Measurements from ENCODE around the gene ADGRV1. TPM values are rescaled to one million over a fixed set of nuclear protein-coding genes. Genes with fewer than 3 reads are reported as not detected.

Gene ADGRV1
- total RNA-seq, 1 donor from 2014 or later, result 0.69 TPM

- DNase-seq (ENCODE audit: low read depth), result peak; percentile 41
- TF ChIP-seq CTCF (conservative IDR thresholded peaks at IDR 0.05; ENCODE audit: low read depth, low read length), result peak; percentile 87
- H3K4me3 ChIP-seq (ENCODE audit: low read depth, low read length), result no peak overlapping the region
Observed at GRCh38 chr5:91101600-91102379, 543.2 kb downstream of the ADGRV1 start.

DNA sequence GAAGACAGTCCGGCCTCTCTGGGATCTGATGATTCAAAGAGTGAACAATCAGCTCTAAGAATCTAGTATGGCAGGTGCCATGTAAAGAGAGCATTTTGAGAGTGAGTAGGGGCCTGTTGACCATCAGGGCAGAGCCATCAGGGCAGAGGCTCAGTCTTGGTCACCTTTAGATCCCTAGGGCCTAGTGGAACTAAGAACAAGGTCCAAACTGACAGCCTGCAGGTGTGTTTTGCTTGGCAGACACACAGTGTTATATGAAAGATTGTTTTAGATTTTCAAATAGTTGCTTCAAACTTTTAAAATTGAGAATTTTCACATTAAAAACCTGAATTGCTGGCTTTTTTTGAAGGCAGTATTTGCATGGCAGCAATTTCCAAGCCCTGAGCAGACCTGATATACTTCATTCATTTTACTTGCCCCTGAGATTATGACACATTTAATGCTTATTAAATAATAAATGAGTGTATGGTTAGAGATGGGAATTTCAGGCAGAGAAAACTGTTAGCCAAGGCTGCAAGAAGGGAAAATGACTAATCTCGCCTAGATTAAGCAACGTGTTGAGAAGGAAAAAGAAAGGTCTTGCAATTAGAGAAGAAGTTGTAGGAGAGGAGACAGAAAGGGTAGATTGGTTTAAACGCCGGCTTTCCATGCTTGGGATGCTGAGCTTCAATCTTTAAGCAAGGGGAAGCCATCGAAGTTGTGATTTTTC lies 544.9 kb downstream of the ADGRV1 start:
- H3K4me3 ChIP-seq (ENCODE audit: low read depth, low read length), result no peak overlapping the region
- no peak for DNase-seq (ENCODE audit: low read depth)
- no peak for TF ChIP-seq CTCF (conservative IDR thresholded peaks at IDR 0.05; ENCODE audit: low read depth, low read length)

GRCh38 chr5:91104062-91104448 lies 545.5 kb downstream of the ADGRV1 start:
- TF ChIP-seq CTCF (conservative IDR thresholded peaks at IDR 0.05; ENCODE audit: low read depth, low read length), result no peak
- no peak overlapping the region for H3K4me3 ChIP-seq (ENCODE audit: low read depth, low read length)
- DNase-seq (ENCODE audit: low read depth), result no peak

DNA sequence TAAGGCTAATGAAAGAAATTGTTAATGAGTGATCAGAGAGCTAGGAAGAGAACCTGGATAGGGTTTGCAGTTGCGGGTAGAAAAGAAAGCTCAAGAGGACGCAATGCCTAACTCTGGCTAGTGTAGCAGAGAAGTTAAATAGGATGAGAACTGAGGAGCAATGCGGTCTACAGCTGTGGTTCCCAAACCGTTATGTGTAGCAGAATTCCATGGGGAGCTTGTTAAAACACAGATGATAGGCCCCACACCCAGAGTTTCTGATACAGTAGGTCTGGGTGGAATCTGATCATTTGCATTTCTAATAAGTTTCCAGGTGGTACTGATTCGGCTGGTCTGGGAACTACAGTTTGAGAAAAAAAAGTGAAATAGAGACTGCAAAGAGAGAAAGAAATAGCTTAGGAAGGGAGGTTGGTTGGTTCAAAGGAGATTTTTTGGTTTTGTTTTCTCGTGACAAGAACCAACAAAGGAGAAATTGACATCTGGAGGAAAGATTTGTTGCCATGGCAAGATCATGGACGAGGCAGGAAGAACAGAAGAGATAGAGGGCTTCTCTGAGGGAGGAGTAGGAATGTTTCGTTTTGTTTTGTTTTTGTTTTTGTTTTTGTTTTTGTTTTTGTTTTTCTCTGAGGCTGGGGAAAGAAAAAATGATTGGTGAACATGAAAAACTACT lies 548.4 kb downstream of the ADGRV1 start:
- DNase-seq (ENCODE audit: low read depth), result no peak
- no peak for TF ChIP-seq CTCF (conservative IDR thresholded peaks at IDR 0.05; ENCODE audit: low read depth, low read length)
- H3K4me3 ChIP-seq (ENCODE audit: low read depth, low read length), result no peak overlapping the region

- H3K4me3 ChIP-seq (ENCODE audit: low read depth, low read length), result no peak overlapping the region
- TF ChIP-seq CTCF (conservative IDR thresholded peaks at IDR 0.05; ENCODE audit: low read depth, low read length), result peak; percentile 33
- DNase-seq (ENCODE audit: low read depth), result no peak
Observed at GRCh38 chr5:91109634-91110033, 551.0 kb downstream of the ADGRV1 start.

DNA sequence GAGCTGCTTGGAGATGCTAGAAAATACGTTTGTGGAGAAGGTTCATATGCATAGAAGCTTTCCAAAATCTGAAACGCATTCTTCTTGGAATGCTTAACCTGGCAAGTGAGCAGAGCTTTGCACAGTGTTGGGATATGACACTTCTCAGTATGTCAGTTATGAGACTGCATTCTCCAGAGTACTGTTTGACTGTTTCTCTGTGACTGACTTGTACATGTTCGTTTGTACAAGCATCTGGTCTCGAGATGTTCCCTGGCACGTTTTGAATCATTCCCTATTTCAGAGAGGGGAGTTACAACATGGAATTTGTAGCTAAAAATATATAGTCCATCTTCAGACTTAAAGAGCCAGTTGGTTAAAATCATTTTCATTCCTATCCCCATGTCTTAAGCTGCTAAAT lies 552.1 kb downstream of the ADGRV1 start:
- TF ChIP-seq CTCF (conservative IDR thresholded peaks at IDR 0.05; ENCODE audit: low read depth, low read length), result no peak

More for the DNA sequence above, 552.1 kb downstream of the ADGRV1 start:
- no peak for DNase-seq (ENCODE audit: low read depth)
- H3K4me3 ChIP-seq (ENCODE audit: low read depth, low read length), result no peak overlapping the region
